Hippocampal formation (tissue), 2 donors: ENCODE measurements around the gene SPAG8.

Source experiments
- DNase-seq, 2 donors: peaks; one replicate each; lab custom pipeline; 2025; lab: John Stamatoyannopoulos, UW

The SPAG8 gene, protein sequence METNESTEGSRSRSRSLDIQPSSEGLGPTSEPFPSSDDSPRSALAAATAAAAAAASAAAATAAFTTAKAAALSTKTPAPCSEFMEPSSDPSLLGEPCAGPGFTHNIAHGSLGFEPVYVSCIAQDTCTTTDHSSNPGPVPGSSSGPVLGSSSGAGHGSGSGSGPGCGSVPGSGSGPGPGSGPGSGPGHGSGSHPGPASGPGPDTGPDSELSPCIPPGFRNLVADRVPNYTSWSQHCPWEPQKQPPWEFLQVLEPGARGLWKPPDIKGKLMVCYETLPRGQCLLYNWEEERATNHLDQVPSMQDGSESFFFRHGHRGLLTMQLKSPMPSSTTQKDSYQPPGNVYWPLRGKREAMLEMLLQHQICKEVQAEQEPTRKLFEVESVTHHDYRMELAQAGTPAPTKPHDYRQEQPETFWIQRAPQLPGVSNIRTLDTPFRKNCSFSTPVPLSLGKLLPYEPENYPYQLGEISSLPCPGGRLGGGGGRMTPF

DNA sequence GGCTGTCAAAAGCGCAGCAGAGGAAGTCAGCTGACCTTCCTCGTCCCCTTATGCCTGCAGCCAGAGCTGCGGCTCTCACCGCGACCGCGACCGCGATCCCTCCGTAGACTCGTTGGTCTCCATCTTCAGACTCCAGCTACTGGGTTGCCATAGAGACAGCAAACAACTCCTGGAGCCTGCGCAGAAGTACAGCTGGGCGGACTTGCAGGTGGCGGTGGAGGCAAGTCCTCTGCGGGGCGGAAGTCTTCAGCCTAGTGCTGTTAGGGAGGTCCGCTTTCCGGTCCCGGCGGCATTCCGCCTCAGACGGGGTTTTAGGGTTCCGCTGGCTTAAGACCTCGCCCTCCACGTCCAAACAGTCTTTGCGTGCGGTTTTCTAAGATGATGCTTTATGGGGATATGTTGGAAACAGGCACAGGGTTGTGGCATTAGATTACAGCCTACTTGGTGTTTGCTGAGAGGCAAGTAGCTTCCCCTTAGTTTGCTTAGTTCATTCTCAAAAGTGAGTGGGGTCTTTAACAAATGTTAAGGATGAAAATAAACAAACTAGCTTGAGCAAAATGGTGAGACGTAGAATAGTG is at the start of gene SPAG8:
Gene SPAG8 (minus strand): TSS at position 238 of the 578 bp plus-strand sequence. CDS start 115 bp downstream, at position 123.
- peak; percentile 91 to 92 for DNase-seq

DNA sequence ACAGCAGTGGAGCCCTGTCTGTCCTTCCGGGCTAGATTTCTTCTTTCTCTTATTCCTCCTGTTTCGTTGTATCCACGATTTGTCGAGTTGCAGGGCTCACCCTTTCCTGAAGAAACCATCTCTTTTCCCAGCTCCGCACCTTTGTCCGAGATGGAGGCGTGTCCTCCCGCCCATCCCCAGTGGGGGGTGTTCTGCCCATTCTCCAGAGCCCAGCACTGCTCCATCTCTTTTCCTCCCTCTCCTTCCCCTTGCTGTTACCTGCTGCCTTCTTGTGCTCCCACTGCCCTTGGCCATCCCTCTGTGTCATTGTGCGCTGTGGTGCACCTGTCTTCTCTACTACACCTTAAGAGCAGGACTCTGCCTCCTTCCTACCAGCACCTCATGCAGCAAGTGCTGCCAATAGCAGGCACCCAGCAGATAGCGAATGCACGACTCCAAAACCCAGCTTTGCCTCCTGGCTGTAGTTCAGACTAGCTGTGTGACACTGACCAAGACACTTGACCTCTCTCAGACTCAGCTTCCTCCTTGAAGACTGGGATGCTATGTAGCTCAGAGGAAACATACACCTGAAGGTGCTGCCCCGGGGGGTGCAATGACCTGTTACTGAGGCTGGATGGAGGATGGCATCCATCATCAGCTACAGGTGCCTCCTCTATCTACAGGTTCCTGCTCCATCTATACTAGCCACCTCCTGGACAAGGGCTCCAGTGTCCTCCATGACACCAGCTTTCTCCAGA is 49.3 kb upstream of the SPAG8 start:
- DNase-seq, result no peak

DNA sequence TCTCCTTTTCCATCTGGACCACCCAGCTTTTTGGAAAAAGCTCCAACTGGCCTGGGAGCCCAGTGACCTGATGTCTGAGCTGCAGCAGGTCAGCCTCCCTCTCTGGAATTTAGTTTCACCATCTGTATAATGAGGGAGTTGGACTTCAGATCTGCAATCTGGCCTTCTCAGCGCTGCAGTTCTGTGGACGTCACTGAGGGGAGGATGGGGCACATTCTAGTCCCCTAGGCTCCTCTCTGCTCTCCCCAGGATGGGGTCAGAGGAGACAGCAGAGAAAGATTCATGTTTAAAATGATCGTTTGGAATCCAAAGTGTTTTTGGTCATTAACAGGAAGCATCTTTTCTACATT is 47.9 kb upstream of the SPAG8 start:
- DNase-seq, result no peak

DNA sequence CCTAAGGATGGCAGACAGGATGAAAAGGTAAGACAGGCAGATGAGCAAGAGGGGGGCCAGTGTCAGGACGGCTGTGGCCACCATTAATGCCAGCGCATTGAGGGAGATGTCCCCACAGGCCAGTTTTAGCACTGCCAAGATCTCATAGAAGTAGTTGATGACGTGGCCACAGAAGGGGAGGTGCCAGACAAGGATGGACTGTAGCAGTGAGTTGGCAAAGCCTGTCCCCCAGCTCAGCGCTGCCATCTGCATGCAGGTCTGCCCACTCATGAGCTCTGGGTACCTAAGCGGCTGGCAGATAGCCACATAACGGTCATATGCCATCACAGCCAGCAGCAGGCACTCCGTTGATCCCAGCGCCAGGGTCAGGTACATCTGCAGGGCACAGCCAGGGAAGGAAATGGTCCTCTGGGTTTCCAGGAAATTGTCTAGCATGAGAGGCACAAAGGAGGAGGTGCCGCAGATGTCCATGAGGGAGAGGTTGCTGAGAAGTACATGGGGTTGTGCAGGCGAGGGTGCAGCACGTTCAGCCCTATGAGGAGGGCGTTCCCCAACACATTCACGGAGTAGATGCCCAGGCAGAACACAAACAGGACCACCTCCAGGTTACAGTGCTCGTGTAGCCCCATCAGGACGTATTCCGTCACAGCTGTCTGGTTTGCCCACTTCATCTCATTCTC is 47.4 kb upstream of the SPAG8 start:
- no peak for DNase-seq

DNA sequence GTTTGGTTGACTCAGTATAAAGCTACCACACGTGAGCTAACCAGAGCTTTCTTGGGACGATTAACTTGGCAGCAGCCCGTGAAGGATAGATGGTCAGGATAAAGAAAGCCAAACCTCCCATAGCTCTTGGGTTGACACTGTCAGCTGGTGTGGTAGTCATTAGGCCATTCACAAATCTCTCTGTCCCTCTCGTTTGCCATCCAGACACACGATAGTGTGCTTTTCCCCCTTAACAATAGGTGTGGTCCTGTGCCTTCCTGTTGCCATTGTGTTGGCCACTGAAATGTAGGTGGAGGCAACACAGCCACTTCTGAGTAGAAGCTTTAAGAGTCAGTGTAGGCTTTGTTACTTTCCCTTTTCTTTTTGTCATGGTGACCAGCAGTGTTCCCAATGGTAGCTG is 46.4 kb upstream of the SPAG8 start:
- DNase-seq, result no peak

DNA sequence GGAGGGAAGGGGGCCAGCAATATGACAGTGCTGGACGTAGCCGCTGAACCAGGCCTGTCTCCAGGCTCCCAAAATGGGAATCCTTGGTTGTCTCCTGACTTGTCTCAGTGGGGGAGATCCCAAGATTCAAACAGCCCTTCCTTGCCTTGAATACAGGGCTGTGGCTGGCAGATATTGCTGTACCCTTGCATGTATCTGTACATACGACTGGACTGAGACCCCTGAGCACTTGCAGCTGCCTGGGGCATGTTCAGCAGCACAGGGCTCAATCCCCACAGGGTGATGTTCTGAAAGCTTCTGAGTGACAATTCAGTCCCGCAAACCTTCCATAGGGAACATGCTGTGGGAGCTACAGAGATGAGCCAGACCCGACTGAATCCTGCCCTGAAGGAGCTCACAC is 44.8 kb upstream of the SPAG8 start:
- DNase-seq, result no peak

DNA sequence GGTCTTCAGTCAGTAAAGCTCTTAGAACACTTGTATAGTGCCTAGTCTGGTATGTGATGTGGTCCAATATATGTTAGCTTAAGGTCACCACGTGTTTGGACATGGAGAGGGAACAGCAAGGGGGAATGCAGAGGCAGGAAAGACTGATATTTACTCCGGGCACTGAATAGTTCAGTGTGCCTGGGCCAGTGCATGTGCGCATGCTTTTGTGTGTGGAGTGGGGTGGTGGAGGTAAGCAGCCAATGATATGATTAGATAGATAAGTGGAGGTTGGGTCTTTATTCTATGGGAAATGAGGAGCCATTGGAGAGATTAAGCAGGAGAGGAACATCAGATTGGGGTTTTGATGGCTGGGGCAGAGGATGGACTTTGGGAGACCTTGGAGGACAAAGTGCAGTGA is 44.1 kb upstream of the SPAG8 start:
- no peak for DNase-seq

DNA sequence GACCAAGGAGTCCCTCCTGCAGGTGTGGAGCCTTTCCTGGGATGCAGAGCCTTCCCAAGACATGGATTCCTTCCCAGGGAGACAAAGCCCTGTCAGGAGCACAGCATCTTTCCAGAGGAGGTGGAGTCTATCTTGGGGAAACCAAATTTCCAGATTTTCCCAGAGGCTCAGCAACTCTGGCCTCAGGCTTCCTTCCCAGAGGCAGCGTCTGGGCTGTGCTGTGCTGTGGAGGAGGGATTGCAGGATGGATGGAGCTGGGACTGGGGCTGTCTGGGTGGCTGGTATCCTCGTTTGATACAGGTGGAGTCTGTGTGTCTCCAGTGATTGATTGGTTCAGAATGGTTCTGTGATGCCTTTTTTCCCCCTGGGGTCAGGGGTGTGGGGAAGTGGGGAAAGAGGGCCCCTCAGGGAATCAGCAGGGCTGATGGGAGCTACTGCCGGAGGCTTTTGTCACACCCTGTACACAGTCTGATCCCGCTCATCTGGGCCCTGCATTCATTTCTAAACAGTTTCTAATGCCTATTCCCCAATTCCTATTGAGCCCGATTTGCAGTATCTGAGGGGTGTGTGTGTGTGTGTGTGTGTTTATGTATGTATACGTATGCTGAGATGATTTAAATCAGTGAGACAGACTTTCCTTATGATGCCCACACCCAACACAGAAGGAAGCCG is 42.2 kb upstream of the SPAG8 start:
- DNase-seq, result no peak

DNA sequence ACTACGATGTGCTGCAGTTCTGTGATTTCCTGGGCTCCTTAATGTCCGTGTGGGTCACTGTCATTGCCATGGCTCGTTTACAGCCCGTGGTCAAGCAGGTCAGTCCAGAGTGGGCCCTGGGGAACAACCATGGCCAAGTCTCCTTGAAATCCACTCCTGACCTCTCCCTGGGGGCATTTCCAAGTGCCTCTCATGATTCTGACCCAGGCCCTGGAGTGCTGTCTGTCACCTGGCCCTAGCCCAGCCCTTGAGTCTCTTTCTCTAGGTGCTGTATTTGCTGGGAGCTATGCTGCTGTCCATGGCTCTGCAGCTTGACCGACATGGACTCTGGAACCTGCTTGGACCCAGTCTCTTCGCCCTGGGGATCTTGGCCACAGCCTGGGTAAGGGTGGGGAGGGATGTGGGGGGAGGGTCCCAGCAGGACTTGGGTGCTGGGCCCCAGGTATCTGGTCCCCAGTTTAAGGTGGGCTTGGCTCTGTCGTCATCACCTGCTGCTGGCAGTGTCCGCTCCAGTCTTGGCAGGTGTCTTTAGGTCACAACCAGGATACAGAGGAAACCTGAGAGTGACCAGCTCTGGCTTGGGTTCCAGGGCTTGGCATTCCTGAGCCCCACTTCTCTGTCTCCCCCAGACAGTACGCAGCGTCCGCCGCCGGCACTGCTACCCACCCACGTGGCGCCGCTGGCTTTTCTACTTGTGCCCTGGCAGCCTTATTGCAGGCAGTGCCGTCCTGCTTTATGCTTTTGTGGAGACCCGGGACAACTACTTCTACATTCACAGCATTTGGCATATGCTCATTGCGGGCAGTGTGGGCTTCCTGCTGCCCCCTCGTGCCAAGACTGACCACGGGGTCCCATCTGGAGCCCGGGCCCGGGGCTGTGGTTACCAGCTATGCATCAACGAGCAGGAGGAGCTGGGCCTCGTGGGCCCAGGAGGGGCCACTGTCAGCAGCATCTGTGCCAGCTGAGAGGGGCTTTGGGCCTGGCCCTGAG is 41.1 kb upstream of the SPAG8 start:
- no peak for DNase-seq

DNA sequence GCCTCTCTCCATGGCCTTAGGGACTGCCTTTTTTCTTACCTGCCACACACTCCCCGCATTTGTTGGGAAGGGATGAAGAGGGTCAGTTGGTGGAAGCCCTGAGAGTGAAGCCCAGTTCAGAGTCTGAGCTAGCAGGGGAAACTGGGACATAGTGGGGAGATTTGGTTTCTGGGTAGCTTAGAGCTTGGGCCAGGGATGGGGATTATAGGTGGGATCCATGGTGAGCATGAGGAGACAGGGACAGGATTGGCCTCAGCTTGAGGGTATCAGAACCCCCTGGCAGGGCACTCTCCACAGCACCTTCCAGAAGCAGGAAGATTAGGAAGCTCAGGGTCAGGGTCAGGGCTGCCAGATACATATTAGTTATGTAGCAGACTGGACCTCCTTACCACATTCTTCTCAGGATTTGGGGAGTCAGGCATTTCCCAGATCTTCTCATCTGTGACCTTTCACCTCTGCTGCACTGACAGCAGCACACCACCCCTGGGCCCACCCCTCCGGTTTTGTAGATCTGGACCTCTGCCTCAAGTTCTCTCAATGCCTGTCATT is 40.3 kb upstream of the SPAG8 start:
- no peak for DNase-seq

DNA sequence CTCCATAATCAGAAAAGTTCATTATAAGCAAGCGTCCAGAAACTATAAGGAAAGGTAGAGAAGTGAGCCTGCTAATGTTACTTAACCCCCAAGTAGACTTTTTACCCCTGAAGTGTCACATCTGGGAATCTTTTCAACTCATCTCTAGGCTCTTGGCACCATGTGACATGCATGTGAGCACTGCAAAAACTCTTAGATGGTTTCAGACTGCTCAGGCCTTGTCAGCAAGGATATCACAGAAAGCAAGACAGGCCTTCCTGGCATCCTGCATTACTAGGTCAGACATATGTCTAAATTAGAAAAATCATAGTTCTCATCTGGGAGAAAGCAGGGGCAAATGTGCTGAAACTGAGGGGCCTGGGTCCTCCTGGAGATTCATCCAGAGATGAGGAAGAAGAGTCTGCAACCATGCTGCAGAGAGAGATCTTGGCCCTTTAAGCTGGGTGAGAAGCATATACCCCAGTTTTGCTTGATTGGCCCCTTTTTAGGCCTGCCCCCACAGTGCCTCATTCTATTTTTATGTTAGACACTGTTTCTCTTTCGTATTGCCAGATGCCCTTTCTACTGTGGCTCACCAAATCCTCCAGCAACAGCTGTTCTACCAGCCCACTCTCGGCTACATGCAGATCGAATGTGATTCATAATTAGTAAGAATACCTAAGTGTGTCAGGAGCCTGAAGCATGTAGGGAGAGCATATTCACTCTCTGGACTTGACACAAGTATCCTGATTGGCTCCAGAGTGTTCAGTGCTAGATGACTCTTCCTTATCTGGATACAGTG is 35.9 kb upstream of the SPAG8 start:
- peak in 1 of 2 donors; percentile 59 for DNase-seq

DNA sequence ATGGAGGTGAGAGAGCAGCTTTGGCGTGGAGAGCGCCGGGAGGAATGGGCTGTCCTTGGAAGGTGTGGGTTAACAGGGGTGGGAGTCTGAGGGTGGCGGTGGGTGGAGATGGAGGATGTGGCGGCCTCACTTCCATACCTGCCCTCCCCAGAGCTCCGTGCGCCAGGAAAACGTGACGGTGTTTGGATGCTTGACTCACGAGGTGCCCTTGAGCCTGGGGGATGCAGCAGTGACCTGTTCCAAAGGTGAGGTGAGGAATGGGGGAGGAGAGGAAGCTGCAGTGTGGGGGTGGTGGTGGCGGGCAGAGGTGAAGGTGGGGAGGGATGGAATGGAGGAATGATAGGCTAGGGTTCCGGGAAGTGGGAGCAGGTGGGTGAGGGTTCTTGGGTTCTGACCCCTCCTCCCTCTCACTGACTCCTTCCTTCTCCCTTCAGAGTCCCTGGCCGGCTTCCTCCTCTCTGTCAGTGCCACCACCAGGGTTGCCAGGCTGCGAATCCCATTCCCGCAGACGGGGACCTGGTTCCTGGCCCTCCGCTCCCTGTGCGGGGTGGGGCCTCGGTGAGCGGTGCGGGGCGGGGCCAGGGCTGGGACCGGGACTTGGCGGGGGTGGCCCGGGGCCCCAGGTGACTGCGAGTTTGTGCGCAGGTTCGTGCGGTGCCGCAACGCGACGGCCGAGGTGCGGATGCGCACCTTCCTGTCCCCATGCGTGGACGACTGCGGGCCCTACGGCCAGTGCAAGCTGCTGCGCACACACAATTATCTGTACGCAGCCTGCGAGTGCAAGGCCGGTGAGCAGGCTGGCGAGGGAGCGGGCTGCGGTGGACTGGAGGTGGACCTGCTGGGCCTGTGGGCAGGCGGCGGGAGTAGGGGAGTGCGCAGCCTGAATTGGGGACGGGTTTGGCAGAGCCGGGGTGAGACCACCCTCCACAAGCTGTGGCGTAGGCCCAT is 34.0 kb upstream of the SPAG8 start:
- DNase-seq, result no peak

DNA sequence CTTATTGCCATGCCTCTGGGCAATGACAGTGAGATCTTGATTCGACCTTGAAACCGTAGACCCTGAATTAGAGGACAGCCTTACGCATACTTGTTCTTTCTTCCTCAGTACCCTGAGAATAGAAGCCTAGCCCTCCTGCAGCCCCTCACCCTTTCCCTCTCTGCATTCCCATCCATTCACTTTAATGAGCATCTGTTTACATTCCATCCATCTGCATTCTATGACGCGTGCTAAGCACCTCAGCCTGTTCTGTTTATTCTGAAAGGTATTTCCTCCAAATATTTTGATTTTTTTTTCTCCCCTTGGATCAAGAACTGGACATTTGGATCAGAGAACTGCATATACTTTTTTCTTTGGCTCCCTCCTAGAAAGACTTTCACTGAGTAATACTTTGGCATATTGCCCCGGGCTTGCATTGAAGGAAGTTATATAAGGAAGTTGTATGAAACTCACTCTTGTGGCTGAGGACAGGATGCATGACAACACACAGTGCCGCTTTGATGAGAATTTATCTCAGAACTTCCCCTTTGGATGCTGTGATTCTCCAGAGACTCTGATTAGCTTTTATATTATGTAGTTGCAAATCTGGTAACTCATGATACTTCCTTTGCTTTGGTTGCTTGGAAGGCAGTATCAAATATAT is 32.7 kb upstream of the SPAG8 start:
- peak; percentile 4 to 48 for DNase-seq

DNA sequence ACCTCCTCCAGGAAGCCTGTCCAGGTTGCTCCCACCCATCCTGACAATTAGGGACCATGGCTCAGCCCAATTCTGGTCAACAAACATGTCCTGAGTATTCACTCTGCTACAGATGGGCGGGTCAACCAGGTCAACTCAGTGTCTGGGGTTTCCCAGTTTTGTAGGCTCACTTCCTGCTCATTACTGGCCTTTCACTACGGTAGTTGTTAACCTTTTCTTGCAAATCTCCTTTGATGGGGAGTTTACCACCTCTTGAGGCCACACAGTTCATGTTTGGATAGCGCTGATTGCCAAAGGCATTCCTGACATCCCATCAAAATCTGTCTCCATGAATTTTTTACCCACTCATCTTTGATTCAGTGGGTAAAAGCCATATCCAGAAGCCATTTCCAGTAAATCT is 30.7 kb upstream of the SPAG8 start:
- DNase-seq, result no peak

DNA sequence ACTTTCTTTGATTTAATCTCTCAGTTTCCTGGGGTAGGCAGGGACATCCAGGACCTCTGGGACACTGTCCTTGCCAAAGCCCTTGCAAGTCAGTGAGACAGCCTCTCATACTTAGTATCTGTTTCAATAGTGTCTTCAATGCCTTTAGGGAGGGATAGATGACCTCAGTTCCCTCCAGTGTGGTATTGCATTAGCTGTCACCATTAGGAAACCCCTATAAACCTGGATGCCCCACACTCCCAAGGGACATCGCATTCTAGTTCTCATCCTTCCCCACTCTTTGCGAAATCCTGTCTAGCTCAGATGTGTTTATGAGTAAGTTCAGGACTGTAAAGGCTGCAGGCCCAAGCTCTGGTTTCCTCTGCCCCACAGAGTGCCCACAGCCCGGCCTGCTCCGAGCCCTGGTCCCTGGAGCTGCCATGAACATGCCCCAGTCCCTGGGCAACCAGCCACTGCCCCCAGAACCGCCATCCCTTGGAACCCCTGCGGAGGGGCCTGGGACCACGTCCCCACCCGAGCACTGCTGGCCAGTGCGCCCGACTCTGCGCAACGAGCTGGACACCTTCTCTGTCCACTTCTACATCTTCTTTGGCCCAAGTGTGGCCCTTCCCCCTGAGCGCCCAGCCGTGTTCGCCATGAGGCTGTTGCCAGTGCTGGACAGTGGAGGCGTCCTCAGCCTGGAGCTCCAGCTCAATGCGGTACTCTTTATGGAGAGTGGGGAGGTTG is 30.1 kb upstream of the SPAG8 start:
- no peak for DNase-seq

DNA sequence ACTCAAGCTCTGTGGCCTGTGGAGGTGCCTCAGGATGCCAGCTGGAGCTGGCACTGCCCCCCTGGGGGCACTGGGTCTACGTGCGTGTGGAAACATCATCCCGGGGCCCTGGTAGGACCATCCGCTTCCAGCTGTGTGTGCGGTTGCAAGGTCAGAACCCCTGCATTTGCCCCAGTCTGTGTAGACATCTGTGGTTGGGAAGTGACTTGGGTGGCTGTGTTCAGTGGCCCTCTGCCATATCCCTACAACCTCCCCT is 29.5 kb upstream of the SPAG8 start:
- DNase-seq, result no peak

DNA sequence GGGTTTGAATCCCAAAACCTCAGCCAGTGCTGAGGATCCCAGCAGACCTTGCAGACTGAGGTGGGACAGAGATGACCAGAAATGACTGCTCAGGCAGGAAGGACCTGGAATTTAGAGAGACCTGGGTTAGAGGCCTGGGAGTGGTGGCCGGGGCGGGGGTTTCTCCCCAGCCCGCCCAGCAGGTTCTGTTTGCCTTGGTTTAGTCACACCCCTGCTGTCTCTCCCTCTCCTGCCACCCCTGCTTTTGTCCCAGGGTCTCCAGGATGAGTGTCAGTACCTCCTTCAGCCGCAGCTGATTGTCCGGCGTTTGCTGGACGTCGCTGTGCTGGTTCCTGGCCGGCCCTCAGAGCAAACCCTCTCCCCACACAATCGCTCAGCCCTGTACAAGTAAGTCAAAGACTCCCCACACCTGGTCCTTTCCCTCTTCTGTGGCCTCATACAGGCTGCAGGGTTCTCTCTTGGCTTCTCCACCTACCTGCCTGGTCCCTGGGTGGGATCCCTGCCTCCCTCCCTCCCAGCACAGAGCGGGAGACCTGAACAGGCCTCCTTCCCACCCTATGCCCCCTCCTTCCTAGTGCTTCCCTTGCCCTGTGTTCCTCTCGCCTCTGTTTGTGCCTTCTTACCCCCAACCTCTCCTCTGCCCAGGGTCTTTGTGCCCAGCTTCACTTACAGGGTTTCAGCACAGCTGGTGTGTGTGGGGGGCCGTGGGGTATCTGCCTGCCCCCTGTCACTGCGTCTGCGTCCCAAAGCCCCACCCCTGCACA is 29.0 kb upstream of the SPAG8 start:
- no peak for DNase-seq
